GM19397 (cell line): ENCODE measurements around the gene HIF3A.

Experiments used
- ATAC-seq: cut with Tn5 transposase; IDR thresholded peaks from one replicate; pipeline ENCODE4 v1.9.1; 2021; ENCODE audit warnings: mild to moderate bottlenecking, moderate library complexity; ENCODE audit not compliant: unreplicated experiment

HIF3A gene

GRCh38 chr19:46324277-46324676 is 27.4 kb downstream of the HIF3A start:
- ATAC-seq = no peak

DNA sequence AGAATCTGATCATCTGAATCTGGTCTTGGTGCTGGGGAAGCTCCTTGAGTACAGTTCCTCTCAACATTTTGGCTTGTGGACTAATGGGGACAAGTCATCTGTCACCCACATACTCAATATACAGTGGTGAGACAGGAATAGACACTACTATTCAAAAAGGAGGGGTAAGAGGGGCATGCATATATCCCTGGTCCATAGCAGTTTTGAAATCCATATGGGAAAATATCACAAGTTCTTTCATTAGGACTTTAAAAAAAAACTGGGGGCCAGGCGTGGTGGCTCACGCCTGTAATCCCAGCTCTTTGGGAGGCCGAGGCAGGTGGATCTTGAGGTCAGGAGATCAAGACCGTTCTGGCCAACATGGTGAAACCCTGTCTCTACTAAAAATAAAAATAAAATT is 29.8 kb downstream of the HIF3A start:
- ATAC-seq = no peak

GRCh38 chr19:46328079-46328478 is 31.2 kb downstream of the HIF3A start:
- no peak for ATAC-seq

DNA sequence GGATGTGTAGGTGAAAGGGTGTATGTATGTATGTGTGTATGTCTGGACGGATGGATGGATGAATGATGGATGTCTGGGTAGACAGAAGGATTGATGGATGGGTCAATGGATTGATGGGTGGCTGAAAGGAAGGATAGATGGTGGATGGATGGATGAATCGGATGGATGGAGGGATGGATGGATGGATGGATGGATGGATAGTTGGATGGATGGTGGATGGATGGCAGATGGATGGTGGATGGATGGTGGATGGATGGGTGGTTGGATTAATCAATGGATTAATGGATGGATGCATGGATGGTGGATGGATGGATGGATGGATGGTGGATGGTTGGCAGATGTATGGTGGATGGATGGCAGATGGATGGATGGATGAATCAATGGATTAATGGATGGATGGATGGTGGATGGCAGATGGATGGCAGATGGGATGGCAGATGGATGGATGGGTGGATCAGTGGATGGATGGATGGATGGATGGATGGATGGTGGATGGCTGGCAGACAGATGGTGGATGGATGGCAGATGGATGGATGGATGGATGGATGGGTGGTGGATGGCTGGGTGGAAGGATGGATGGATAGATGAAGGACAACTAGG is 33.6 kb downstream of the HIF3A start:
- no peak for ATAC-seq

DNA sequence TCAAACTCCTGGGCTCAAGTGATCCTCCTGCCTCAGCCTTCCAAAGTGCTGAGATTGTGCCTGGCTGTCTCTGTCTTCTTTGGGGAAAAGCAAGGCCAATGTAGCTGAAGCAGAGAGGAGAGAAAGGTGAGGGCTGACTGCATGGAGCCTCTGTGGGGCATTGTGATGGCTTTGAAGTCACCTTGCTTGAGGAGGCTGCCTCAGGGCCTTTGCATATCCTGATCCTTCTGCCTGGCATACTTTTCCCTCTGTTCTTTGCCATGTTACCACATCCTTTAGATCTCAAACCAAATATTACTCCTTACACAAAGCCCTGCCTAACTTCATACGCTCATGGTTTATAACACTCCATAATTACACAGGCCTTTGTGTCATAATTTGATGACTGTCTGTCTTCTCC is 40.6 kb downstream of the HIF3A start:
- ATAC-seq = no peak

DNA sequence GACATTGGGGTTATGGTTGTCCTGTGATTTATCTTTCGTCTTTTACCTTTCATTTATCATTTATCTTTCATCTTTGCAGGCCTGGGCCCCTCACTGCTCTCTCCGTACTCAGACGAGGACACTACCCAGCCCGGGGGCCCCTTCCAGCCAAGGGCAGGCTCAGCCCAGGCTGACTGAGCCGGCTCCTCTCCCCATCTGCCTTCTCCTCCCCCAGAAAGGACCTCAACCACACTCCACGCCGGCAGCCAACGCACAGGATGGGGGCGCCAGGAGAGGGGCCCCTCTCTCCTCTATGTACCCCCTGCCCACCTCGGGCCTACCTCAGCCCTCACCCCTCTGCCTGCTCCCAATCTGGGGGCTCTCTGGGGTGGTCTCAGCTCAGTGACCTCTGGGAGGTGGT is 42.6 kb downstream of the HIF3A start:
- ATAC-seq = no peak

GRCh38 chr19:46340051-46340659 is 43.3 kb downstream of the HIF3A start:
- ATAC-seq = no peak

DNA sequence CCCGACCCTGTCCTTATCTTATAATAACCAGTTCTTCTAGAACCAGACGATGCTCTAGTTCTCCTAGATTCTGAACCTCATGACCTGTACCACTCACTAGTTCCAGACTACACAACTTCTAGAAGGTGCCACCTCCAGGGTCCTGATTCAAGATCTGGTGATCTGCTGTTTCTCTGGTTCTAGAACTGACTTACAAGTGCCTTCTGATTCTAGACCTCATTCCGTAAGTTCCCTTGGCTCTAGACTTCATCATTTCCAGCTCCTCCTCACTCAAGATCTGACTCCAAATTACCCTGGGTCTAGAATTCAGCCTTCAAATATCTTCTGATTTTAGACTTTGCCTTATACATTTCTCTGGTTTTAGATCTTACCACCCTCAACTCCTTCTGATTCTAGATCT is 45.1 kb downstream of the HIF3A start:
- ATAC-seq = no peak

- ATAC-seq = no peak
Measured at GRCh38 chr19:46344363-46344762, 47.5 kb downstream of the HIF3A start.

- ATAC-seq = no peak
Measured at GRCh38 chr19:46345157-46345556, 48.3 kb downstream of the HIF3A start.

GRCh38 chr19:46346821-46347571 is 50.2 kb downstream of the HIF3A start, which contains the start of gene PPP5C:
Gene PPP5C, plus strand, starts transcription at chr19:46347087. Its CDS starts 10 bp downstream, at chr19:46347097.
- peak; percentile 47 for ATAC-seq

DNA sequence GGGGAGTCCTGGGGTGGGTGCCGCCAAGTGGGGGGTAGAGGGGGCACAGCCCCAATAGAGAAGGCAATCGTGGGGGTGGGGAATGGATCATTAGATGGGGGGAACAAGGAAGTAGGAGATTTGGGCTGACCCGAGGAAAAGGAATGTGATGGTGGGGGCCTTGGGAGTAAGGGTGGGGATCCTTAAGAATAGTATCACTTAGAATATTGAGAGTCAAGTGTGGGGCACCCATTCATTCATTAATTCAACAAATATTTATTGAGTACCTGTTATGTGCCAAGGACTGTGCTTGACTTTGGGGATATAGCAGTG is 50.7 kb downstream of the HIF3A start:
- ATAC-seq = no peak

- no peak for ATAC-seq
Measured at GRCh38 chr19:46347985-46348384, 51.1 kb downstream of the HIF3A start.

DNA sequence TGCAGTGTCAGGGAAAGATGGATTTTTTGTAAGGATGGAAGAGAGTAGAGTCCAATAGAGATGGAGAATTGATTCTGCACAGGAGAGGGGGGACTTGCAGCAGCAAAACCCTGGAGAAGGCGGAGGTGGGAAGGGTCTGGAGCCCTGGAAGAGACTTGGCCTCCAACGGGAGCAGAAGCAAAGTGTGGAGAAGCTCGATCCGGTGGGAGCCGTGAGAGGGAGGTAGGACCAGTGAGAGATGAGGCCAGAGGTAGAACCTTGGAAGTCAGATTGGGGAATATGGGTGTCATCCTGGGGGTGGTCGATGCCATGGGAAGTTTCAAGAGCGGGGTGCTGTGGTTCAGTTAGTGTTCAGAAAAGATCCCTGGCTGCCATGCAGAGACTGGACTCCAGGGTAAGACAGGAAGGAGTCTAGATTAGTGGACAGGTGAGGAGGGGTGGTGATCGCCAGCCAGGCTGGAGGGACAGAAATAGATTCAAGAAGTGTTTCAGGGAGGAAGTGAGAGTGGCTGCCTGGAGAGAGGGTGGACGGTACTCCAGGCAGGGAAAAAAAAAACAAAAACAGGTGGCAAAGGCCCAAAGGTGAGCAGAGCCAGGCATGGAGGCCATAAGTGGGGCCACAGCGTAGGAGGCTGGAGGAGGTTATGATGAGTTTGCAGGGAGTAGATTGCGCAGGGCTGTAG is 52.6 kb downstream of the HIF3A start:
- no peak for ATAC-seq

GRCh38 chr19:46350029-46350757 is 53.4 kb downstream of the HIF3A start:
- ATAC-seq = no peak

- ATAC-seq = no peak
Measured at GRCh38 chr19:46350758-46351159, 53.9 kb downstream of the HIF3A start.

DNA sequence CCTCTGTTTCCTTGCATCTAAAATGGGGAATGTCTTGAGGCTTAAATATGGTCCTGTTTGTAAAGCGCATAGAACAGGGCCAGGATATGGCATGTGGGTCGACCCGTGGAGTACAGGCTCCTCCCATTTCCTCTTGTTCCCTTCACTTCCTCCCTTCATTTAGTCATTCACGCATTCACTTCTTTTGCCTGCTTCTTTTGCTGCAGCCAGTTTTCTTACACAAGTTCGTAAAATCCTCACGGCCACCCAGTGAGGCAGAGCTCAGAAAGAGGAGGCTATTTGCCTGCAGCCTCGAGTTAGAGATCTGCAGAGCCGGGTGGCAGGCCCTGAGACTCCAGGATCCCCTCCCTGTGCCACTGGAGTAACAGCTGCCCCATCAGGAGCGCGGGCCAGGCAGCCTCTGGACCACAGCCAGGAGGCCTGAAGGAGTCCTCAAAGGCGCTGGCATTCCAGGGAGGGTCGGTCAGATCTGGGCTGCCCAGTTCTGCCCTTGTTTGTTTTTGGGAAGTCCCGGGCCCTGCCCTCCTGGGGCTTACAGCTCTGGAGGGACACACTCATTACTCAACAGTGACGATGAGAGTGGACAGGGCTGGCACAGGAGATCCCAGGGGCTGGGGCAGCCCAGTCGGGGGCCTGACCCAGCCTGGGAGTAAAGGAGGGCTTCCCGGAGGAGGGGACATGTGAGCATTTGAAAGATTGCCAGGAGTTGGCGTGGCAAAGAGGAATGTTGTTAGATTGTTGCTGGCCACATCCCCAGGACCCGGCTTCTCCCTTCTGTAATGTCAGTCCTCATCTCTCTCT is 54.6 kb downstream of the HIF3A start:
- no peak for ATAC-seq

DNA sequence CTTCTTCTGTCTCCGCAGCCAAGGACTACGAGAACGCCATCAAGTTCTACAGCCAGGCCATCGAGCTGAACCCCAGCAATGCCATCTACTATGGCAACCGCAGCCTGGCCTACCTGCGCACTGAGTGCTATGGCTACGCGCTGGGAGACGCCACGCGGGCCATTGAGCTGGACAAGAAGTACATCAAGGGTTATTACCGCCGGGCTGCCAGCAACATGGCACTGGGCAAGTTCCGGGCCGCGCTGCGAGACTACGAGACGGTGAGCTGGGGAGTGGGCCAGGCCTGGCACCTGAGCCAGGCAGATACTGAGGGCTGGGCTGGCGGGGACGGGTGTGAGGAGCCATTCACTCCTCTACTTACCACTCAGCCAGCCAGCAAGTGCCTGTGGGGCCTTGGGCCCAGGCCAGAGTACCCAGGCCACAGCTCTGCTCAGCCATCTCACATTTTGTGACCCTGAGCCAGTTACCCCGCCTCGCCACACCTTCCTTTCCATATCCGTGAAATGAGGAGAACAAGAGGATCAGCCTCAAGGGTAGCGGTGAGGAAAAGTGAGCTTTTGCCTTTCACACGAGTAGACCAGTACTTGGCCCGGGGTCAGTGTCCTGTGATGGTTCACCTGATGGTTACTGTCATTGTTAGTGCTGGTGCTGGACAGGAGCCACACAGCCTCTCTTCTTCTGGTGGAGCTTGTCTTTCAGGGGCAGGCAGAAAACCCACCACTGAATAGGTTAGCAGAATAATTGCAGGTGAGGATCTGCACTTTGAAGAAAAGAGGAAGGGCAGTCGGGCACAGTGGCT is 57.1 kb downstream of the HIF3A start:
- ATAC-seq = no peak
